Measurements from ENCODE around the gene PPP1R9B.

Gene PPP1R9B

DNA sequence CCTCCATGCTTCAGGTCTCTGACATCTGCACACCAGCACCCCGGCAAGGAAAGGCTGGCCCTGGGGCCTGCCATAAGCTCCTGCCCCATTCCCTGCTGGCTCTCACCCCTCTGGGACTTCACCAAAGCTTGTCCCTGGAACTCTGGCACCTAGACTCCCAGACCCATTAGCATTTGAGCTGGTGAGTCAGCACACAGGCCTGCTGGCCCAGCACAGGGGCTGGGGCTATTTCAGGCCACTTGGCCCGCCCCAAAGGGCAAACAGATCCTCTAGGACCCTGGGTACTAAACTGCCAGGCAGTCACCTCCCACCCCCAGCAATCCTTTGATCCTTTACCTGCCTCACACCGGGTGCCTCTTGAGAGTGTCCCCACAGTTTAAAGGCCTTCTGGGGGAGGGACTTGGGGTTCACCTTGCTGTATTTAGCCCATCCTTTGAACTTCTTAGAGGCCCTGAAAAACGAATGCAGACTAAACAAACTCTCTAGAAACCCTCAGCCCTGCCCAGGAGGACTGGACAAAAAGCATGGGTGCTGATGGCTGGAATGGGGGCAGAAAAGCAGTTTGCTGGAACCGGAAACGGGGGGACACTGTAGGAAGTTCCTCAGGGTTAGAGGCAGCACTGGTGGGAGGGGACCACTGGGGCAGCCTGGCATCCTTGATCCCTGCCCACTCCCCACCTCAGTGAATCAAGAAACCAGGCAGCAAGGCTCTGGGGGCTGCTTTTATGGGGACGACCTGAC, 17.3 kb downstream of the PPP1R9B start:
- peak overlapping the region; percentile 73 to 89 for H3K27ac ChIP-seq
- TF ChIP-seq, protein P1, sequence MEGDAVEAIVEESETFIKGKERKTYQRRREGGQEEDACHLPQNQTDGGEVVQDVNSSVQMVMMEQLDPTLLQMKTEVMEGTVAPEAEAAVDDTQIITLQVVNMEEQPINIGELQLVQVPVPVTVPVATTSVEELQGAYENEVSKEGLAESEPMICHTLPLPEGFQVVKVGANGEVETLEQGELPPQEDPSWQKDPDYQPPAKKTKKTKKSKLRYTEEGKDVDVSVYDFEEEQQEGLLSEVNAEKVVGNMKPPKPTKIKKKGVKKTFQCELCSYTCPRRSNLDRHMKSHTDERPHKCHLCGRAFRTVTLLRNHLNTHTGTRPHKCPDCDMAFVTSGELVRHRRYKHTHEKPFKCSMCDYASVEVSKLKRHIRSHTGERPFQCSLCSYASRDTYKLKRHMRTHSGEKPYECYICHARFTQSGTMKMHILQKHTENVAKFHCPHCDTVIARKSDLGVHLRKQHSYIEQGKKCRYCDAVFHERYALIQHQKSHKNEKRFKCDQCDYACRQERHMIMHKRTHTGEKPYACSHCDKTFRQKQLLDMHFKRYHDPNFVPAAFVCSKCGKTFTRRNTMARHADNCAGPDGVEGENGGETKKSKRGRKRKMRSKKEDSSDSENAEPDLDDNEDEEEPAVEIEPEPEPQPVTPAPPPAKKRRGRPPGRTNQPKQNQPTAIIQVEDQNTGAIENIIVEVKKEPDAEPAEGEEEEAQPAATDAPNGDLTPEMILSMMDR (IDR thresholded peaks at IDR 0.05), result no peak
- DNase-seq (ENCODE audit: low spot score), result peak; percentile 91
- H3K4me3 ChIP-seq, result no peak overlapping the region

DNA sequence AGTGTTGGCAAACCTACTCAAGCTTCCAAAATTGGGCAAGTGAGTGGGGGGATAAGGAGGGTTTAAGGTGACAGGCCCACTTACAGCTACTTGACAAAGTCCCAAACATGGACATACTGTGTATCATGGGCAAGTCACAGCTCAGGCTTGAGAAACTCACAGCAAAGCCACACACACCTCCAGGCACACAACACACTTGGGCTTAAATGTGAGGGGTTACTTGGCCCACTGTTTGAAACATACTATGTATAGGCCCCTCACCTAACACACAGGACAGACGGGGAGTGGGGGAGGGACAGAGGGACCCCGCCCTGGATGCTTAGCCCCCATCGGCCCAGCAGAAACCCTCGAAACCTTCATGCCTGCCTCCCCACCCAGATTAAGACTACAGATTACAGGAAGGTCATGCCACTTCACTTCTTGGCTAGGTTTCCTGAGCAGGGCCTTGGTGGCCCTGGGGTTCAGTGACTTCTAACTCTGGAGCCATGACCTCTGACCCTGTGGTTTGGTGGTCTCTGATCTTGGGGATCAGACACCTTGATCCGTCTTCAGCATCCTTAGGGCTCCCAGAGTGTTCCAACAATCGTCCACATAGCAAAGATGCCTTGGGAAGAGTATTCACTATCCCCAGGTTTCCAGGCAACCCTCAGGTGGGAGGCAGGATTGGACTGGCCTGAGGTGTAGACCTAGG, 18.2 kb downstream of the PPP1R9B start:
- peak overlapping the region; percentile 20 to 89 for H3K27ac ChIP-seq
- TF ChIP-seq, protein P1 (IDR thresholded peaks at IDR 0.05), result no peak

DNA sequence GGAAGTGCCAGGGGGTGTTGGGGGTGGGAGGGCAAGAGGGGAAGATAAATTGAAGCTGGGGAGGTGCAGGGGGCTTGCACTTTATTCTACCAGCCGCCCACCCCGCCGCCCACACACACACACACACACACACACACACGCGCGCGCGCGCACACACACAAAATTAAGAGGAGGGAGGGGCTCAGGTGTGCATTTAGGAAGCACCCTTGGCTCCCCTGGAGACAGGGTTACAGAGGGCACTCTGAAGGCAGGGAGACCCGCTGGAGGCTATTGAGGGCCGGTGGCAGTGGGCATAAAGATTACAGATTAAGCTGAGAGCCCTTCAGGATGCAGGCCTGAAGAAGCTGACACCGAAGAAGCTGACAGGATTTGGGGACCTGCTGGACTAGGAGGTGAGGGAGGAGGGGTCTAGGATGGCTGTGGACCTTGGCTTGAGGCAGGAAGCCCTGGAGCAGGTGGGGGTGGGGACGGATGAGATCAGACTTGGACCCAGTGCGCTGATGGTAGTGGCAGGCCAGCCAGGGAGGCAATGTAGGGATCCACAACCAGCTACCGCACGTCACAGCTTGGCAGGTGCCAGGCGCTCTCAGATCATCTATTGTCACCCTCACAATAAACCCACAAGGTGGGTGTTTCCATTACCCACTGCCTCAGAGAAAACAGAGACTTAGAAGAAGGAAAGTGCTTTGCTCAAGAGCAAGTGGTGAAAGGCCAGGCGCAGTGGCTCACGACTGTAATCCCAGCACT, 19.7 kb downstream of the PPP1R9B start:
- TF ChIP-seq, protein P1 (IDR thresholded peaks at IDR 0.05), result no peak
- peak overlapping the region; percentile 72 for H3K4me3 ChIP-seq
- no peak overlapping the region for H3K27ac ChIP-seq
- no peak for DNase-seq (ENCODE audit: low spot score)

More for the DNA sequence above, 18.2 kb downstream of the PPP1R9B start:
- H3K4me3 ChIP-seq, result no peak overlapping the region
- no peak for DNase-seq (ENCODE audit: low spot score)

DNA sequence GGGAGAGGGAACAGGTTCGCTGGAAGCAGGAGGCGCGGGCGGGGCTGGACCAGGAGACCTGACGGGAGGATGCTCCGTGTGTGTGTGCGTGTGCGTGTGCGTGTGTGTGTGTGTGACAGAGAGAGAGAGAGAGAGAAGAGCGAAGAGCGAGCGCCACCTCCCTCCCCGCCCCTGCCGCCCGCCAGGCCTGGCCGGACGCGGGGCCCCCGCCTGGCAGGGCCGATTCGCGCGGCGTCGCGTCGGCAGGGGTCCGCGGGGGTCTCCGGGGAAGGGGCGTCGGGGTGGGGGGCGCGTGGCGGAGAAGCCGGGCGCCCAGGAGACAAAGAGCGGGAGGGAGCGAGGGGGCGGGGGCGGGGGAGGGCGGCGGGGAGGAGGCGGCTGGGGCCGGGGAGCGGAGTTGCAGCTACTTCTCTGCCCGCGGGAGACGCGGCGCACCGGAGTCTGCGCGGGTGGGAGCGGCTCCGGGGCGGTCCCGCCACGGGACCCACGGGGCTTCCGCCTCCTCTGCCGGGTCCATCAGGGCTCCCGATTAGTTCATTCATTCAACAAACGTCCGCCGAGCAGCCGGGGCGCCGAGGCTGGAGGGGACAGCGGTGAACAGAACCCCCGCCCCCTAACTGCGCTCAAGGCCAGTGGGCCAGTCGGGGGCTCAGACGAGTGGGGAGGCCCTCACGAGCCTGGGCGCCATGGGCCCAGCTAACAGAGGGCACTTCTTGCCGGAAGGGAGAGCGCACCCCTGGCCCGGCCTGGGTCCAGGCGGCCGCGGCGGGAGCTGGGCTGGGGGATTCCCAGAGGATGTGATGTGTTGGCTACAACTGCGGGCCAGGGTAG, 20.5 kb downstream of the PPP1R9B start, which contains the start of gene SAMD14:
TSS of gene SAMD14 (minus strand) at position 433 of the 831 bp plus-strand sequence. CDS start 5,201 bp downstream, outside the sequence.
- H3K27ac ChIP-seq, result peak within 1 kb of the TSS; percentile 2 to 12
- TF ChIP-seq, protein P1 (IDR thresholded peaks at IDR 0.05), result no peak
- no peak for DNase-seq (ENCODE audit: low spot score)
- H3K4me3 ChIP-seq, result peak within 1 kb of the TSS; percentile 72

DNA sequence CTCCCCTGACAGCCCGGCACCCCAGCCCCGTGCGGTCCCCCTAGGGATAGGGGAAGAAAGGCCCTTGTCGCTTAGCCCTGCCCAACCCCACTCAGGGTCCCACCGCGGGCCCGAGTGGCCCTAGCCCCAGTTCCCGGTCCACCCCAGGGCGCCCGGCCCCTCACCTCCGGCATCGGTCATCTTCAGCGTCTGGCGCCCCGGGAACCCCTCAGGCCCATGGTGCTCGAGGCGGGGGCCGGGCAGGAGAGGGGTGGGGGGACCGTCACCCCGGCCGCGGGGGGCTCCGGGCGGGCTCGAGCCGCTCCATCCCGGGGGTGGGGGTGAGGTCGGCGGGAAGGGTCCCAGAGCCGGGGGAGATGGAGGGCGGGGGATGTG, 21.1 kb downstream of the PPP1R9B start:
- H3K27ac ChIP-seq, result peak overlapping the region; percentile 2 to 12
- no peak for DNase-seq (ENCODE audit: low spot score)
- H3K4me3 ChIP-seq, result peak overlapping the region; percentile 72
- TF ChIP-seq, protein P1 (IDR thresholded peaks at IDR 0.05), result no peak
